GM23338 (cell line): ENCODE results near the gene SNX9. TPM values are rescaled to one million over a fixed set of nuclear protein-coding genes. Genes with fewer than 3 reads are reported as not detected.

ENCODE experiments used
- ATAC-seq: fragments of 200-7000 bp; cut with Tn5 transposase; 3 replicates; pipeline ENCODE4 v1.9.1; 2020
- DNase-seq: peaks from one replicate; pipeline ENCODE4 v3.0.0-alpha.2; 2015; ENCODE audit warnings: low spot score
- H2AFZ ChIP-seq: fragments of 200-600 bp; sonication (generic); 2 replicates; pipeline ENCODE4 v1.8.0; 2016; ENCODE audit warnings: antibody characterized with exemption, mild to moderate bottlenecking, moderate library complexity
- H3F3A ChIP-seq: fragments of 200-600 bp; sonication (generic); replicated peaks from 2 replicates; pipeline ENCODE4 v1.8.0; 2017; ENCODE audit warnings: antibody characterized with exemption, mixed run types, low read depth
- H3K27ac ChIP-seq: fragments of 200-600 bp; sonication (generic); 2 replicates; pipeline ENCODE4 v1.6.1; 2016; ENCODE audit warnings: low read depth
- H3K27me3 ChIP-seq: fragments of 200-600 bp; sonication (generic); 2 replicates; pipeline ENCODE4 v1.8.0; 2016; ENCODE audit warnings: mild to moderate bottlenecking, mixed run types, moderate library complexity; ENCODE audit not compliant: insufficient read depth
- H3K36me3 ChIP-seq: fragments of 200-600 bp; sonication (generic); 2 replicates; pipeline ENCODE4 v1.8.0; 2016; ENCODE audit warnings: mild to moderate bottlenecking; ENCODE audit not compliant: insufficient read depth
- H3K4me1 ChIP-seq: fragments of 200-600 bp; sonication (generic); 2 replicates; pipeline ENCODE4 v1.8.0; 2016; ENCODE audit warnings: mild to moderate bottlenecking, moderate library complexity; ENCODE audit not compliant: insufficient read depth
- H3K4me2 ChIP-seq: fragments of 200-600 bp; sonication (generic); 2 replicates; pipeline ENCODE4 v1.7.1; 2017; ENCODE audit warnings: mixed run types
- H3K4me3 ChIP-seq: fragments of 200-600 bp; sonication (generic); 2 replicates; pipeline ENCODE4 v1.6.1; 2016; ENCODE audit warnings: mixed run types
- H3K79me2 ChIP-seq: fragments of 200-600 bp; sonication (generic); replicated peaks from 2 replicates; pipeline ENCODE4 v1.8.0; 2017; ENCODE audit warnings: mild to moderate bottlenecking; ENCODE audit not compliant: insufficient read depth
- H3K9me2 ChIP-seq: fragments of 200-600 bp; sonication (generic); 2 replicates; pipeline ENCODE4 v1.8.0; 2017; ENCODE audit not compliant: insufficient read depth
- H4K20me1 ChIP-seq: fragments of 200-600 bp; sonication (generic); replicated peaks from 2 replicates; pipeline ENCODE4 v1.8.0; 2017; ENCODE audit warnings: mild to moderate bottlenecking; ENCODE audit not compliant: insufficient read depth
- H3K27ac Mint-ChIP-seq: 2 replicates; pipeline ENCODE4 v1.8.0; 2020; ENCODE audit warnings: inconsistent platforms, mild to moderate bottlenecking, moderate library complexity, mixed read lengths
- H3K27me3 Mint-ChIP-seq: 3 replicates; pipeline ENCODE4 v1.8.0; 2022; ENCODE audit warnings: low read depth, mild to moderate bottlenecking, moderate library complexity, mixed read lengths, inconsistent platforms; ENCODE audit not compliant: insufficient read depth, poor library complexity
- H3K36me3 Mint-ChIP-seq: 3 replicates; pipeline ENCODE4 v1.8.0; 2021; ENCODE audit warnings: low read depth, mild to moderate bottlenecking, inconsistent platforms, moderate library complexity, mixed read lengths
- H3K4me1 Mint-ChIP-seq: 3 replicates; pipeline ENCODE4 v1.8.0; 2020; ENCODE audit warnings: mild to moderate bottlenecking, inconsistent platforms, mixed read lengths
- H3K4me3 Mint-ChIP-seq: 3 replicates; pipeline ENCODE4 v1.8.0; 2021; ENCODE audit warnings: moderate library complexity, mild to moderate bottlenecking, inconsistent platforms, mixed read lengths
- H3K9me3 Mint-ChIP-seq: 3 replicates; pipeline ENCODE4 v1.8.0; 2020; ENCODE audit warnings: moderate library complexity, mild to moderate bottlenecking, inconsistent platforms, mixed read lengths
- CREB1 ChIP-seq: fragments of 250-450 bp; sonication (Bioruptor Pico); IDR thresholded peaks from 2 replicates; pipeline ENCODE4 v1.5.0; 2020; ENCODE audit warnings: low read depth, mild to moderate bottlenecking, moderate library complexity
- EZH2 ChIP-seq: fragments of 200-600 bp; sonication (generic); IDR thresholded peaks from one replicate; pipeline ENCODE4 v1.8.0; 2017; ENCODE audit warnings: antibody characterized with exemption, mild to moderate bottlenecking, low read depth; ENCODE audit not compliant: unreplicated experiment
- EZH2phosphoT487 ChIP-seq: fragments of 200-600 bp; sonication (generic); IDR thresholded peaks from one replicate; pipeline ENCODE4 v1.8.1; 2018; ENCODE audit warnings: antibody characterized with exemption; ENCODE audit not compliant: unreplicated experiment
- NANOG ChIP-seq: IDR thresholded peaks from 2 replicates; pipeline ENCODE4 v1.6.1; 2016; ENCODE audit warnings: antibody characterized with exemption, borderline replicate concordance
- POLR2AphosphoS5 ChIP-seq: IDR thresholded peaks from 2 replicates; pipeline ENCODE4 v1.6.1; 2016; ENCODE audit warnings: antibody characterized with exemption, low read depth
- STAT1 ChIP-seq: IDR thresholded peaks from one replicate; pipeline ENCODE4 v1.6.1; 2016; ENCODE audit warnings: antibody characterized with exemption; ENCODE audit not compliant: unreplicated experiment
- ZNF114 ChIP-seq: fragments of 250-450 bp; sonication (Bioruptor Pico); IDR thresholded peaks from 2 replicates; pipeline ENCODE4 v1.5.0; 2020; ENCODE audit warnings: mild to moderate bottlenecking, moderate library complexity
- ZNF331 ChIP-seq: fragments of 250-450 bp; sonication (Bioruptor Pico); IDR thresholded peaks from 2 replicates; pipeline ENCODE4 v1.5.0; 2020; ENCODE audit warnings: low read depth, mild to moderate bottlenecking, moderate library complexity
- polyA plus RNA-seq: library from polyadenylated mRNA; unstranded; fragments of >200 nt; fragmentation: Nextera tagmentation; extraction: Ambion mirVana; gene quantifications from 2 replicates; pipeline ENCODE4 v1.2.1, GENCODE V29; 2016
- total RNA-seq: library from RNA; depleted of rRNA; stranded (reverse); fragments of >200 nt; shearing (Covaris generic); gene quantifications from 2 replicates; pipeline ENCODE4 v1.2.3, GENCODE V29; 2014
- TF ChIP-seq, protein P1 (sequence below), 2 experiments: fragments of 200-600 bp in 1 of 2; sonication (generic) in 1 of 2; conservative IDR thresholded peaks; 2 replicates each; pipeline versions ENCODE4 v1.5.1 to v1.6.1; 2016 to 2017; ENCODE audit warnings: antibody characterized with exemption in 2 of 2, low read depth in 2 of 2, mild to moderate bottlenecking in 2 of 2, moderate library complexity in 1 of 2
- TF ChIP-seq, protein P2 (sequence below): IDR thresholded peaks from 2 replicates; pipeline ENCODE4 v1.6.1; 2016; ENCODE audit warnings: antibody characterized with exemption
- TF ChIP-seq, protein P3 (sequence below): fragments of 250-450 bp; sonication (Bioruptor Pico); IDR thresholded peaks from 2 replicates; pipeline ENCODE4 v1.5.0; 2020; ENCODE audit warnings: mild to moderate bottlenecking, moderate library complexity
- TF ChIP-seq, protein P4 (sequence below): IDR thresholded peaks from one replicate; pipeline ENCODE4 v1.6.1; 2018; ENCODE audit warnings: antibody characterized with exemption; ENCODE audit not compliant: unreplicated experiment

SNX9 gene
- total and polyA plus RNA-seq, 2 experiments from 2014 or later, result 18.4 to 23.3 TPM

DNA sequence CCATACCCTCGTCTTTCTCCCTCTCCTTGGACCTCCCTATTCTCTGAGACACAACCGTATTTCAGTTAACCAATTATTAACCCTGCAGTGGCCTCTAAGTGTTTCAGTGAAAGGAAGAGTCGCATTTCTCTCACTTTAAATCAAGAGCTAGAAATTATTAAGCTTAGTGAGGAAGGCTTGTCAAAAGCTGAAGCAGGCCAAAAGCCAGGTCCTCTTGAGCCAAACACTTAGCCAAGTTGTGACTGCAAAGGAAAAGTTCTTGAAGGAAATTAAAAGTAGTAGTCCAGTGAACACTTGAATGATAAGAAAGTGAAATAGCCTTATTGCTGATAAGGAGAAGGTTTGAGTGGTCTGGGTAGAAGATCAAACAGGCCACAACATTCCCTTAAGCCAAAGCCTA, 58.3 kb downstream of the SNX9 start:
- Histone ChIP-seq H4K20me1 (no peaks in the 10 kb centered on the region), H3K79me2 (no peaks in the 10 kb centered on the region), H3K36me3 (peaks cover 10% of the 10 kb centered on the region), H3K27ac (no peak overlapping the region), H3K4me2 (no peak overlapping the region), H3K9me2 (peaks cover 3% of the 10 kb centered on the region; the same call in 1 of the 2 replicates), H3F3A (no peaks in the 10 kb centered on the region), H3K4me3 (no peak overlapping the region), H3K27me3 (no peaks in the 10 kb centered on the region), H3K4me1 (peaks cover 25% of the 10 kb centered on the region), H2AFZ (no peak overlapping the region)
- DNase-seq (no peak), ATAC-seq (no peak)
- no peaks in the 10 kb centered on the region for H3K9me3 Mint-ChIP-seq
- peaks cover 40% of the 10 kb centered on the region for H3K4me1 Mint-ChIP-seq
- no peak overlapping the region for H3K4me3 Mint-ChIP-seq
- TF ChIP-seq, protein P1, sequence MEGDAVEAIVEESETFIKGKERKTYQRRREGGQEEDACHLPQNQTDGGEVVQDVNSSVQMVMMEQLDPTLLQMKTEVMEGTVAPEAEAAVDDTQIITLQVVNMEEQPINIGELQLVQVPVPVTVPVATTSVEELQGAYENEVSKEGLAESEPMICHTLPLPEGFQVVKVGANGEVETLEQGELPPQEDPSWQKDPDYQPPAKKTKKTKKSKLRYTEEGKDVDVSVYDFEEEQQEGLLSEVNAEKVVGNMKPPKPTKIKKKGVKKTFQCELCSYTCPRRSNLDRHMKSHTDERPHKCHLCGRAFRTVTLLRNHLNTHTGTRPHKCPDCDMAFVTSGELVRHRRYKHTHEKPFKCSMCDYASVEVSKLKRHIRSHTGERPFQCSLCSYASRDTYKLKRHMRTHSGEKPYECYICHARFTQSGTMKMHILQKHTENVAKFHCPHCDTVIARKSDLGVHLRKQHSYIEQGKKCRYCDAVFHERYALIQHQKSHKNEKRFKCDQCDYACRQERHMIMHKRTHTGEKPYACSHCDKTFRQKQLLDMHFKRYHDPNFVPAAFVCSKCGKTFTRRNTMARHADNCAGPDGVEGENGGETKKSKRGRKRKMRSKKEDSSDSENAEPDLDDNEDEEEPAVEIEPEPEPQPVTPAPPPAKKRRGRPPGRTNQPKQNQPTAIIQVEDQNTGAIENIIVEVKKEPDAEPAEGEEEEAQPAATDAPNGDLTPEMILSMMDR (conservative IDR thresholded peaks at IDR 0.05; ENCODE audit: low read depth in 2 of 2), result no peak
- no peak for TF ChIP-seq CREB1 (CRISPR knock-in tag)
- TF ChIP-seq POLR2AphosphoS5, result no peak
- no peak for TF ChIP-seq ZNF114 (CRISPR knock-in tag)
- no peak for TF ChIP-seq NANOG
- TF ChIP-seq, protein P2, sequence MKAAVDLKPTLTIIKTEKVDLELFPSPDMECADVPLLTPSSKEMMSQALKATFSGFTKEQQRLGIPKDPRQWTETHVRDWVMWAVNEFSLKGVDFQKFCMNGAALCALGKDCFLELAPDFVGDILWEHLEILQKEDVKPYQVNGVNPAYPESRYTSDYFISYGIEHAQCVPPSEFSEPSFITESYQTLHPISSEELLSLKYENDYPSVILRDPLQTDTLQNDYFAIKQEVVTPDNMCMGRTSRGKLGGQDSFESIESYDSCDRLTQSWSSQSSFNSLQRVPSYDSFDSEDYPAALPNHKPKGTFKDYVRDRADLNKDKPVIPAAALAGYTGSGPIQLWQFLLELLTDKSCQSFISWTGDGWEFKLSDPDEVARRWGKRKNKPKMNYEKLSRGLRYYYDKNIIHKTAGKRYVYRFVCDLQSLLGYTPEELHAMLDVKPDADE, result no peak
- TF ChIP-seq EZH2phosphoT487, result no peak
- TF ChIP-seq, protein P3, sequence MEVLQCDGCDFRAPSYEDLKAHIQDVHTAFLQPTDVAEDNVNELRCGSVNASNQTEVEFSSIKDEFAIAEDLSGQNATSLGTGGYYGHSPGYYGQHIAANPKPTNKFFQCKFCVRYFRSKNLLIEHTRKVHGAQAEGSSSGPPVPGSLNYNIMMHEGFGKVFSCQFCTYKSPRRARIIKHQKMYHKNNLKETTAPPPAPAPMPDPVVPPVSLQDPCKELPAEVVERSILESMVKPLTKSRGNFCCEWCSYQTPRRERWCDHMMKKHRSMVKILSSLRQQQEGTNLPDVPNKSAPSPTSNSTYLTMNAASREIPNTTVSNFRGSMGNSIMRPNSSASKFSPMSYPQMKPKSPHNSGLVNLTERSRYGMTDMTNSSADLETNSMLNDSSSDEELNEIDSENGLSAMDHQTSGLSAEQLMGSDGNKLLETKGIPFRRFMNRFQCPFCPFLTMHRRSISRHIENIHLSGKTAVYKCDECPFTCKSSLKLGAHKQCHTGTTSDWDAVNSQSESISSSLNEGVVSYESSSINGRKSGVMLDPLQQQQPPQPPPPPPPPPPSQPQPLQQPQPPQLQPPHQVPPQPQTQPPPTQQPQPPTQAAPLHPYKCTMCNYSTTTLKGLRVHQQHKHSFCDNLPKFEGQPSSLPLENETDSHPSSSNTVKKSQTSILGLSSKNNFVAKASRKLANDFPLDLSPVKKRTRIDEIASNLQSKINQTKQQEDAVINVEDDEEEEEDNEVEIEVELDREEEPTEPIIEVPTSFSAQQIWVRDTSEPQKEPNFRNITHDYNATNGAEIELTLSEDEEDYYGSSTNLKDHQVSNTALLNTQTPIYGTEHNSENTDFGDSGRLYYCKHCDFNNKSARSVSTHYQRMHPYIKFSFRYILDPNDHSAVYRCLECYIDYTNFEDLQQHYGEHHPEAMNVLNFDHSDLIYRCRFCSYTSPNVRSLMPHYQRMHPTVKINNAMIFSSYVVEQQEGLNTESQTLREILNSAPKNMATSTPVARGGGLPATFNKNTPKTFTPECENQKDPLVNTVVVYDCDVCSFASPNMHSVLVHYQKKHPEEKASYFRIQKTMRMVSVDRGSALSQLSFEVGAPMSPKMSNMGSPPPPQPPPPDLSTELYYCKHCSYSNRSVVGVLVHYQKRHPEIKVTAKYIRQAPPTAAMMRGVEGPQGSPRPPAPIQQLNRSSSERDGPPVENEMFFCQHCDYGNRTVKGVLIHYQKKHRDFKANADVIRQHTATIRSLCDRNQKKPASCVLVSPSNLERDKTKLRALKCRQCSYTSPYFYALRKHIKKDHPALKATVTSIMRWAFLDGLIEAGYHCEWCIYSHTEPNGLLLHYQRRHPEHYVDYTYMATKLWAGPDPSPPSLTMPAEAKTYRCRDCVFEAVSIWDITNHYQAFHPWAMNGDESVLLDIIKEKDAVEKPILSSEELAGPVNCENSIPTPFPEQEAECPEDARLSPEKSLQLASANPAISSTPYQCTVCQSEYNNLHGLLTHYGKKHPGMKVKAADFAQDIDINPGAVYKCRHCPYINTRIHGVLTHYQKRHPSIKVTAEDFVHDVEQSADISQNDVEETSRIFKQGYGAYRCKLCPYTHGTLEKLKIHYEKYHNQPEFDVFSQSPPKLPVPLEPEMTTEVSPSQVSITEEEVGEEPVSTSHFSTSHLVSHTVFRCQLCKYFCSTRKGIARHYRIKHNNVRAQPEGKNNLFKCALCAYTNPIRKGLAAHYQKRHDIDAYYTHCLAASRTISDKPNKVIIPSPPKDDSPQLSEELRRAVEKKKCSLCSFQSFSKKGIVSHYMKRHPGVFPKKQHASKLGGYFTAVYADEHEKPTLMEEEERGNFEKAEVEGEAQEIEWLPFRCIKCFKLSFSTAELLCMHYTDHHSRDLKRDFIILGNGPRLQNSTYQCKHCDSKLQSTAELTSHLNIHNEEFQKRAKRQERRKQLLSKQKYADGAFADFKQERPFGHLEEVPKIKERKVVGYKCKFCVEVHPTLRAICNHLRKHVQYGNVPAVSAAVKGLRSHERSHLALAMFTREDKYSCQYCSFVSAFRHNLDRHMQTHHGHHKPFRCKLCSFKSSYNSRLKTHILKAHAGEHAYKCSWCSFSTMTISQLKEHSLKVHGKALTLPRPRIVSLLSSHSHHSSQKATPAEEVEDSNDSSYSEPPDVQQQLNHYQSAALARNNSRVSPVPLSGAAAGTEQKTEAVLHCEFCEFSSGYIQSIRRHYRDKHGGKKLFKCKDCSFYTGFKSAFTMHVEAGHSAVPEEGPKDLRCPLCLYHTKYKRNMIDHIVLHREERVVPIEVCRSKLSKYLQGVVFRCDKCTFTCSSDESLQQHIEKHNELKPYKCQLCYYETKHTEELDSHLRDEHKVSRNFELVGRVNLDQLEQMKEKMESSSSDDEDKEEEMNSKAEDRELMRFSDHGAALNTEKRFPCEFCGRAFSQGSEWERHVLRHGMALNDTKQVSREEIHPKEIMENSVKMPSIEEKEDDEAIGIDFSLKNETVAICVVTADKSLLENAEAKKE (CRISPR knock-in tag), result no peak
- TF ChIP-seq, protein P4, sequence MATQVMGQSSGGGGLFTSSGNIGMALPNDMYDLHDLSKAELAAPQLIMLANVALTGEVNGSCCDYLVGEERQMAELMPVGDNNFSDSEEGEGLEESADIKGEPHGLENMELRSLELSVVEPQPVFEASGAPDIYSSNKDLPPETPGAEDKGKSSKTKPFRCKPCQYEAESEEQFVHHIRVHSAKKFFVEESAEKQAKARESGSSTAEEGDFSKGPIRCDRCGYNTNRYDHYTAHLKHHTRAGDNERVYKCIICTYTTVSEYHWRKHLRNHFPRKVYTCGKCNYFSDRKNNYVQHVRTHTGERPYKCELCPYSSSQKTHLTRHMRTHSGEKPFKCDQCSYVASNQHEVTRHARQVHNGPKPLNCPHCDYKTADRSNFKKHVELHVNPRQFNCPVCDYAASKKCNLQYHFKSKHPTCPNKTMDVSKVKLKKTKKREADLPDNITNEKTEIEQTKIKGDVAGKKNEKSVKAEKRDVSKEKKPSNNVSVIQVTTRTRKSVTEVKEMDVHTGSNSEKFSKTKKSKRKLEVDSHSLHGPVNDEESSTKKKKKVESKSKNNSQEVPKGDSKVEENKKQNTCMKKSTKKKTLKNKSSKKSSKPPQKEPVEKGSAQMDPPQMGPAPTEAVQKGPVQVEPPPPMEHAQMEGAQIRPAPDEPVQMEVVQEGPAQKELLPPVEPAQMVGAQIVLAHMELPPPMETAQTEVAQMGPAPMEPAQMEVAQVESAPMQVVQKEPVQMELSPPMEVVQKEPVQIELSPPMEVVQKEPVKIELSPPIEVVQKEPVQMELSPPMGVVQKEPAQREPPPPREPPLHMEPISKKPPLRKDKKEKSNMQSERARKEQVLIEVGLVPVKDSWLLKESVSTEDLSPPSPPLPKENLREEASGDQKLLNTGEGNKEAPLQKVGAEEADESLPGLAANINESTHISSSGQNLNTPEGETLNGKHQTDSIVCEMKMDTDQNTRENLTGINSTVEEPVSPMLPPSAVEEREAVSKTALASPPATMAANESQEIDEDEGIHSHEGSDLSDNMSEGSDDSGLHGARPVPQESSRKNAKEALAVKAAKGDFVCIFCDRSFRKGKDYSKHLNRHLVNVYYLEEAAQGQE, result no peak
- no peak for TF ChIP-seq EZH2
- no peak for TF ChIP-seq STAT1
- no peak for TF ChIP-seq ZNF331 (CRISPR knock-in tag)
- H3K27ac Mint-ChIP-seq, result no peak overlapping the region
- peaks cover 37% of the 10 kb centered on the region for H3K36me3 Mint-ChIP-seq
- peaks cover 6% of the 10 kb centered on the region for H3K27me3 Mint-ChIP-seq
